ENCODE data around the gene EHMT1.

The EHMT1 gene

GRCh38 chr9:137669261-137669672, 50.5 kb downstream of the EHMT1 start:
- Histone ChIP-seq H3K79me2 (ENCODE audit: insufficient read depth, low read depth) (peaks cover 30% of the 10 kb centered on the region; the same call in 1 of the 2 replicates), H3K4me1 (ENCODE audit: low read depth, poor library complexity, severe bottlenecking) (peaks cover 12% of the 10 kb centered on the region)

GRCh38 chr9:137670391-137671195, 51.8 kb downstream of the EHMT1 start:
- Histone ChIP-seq H3K27ac (no peak overlapping the region), H2AFZ (ENCODE audit: low read depth) (no peak overlapping the region), H3K4me1 (ENCODE audit: low read depth, poor library complexity, severe bottlenecking) (peaks cover 12% of the 10 kb centered on the region)

More at GRCh38 chr9:137669261-137669672, 50.5 kb downstream of the EHMT1 start:
- TF ChIP-seq CTCF (conservative IDR thresholded peaks at IDR 0.05; ENCODE audit: low read depth, low read length): no peak
- Histone ChIP-seq H3K4me3 (IDR thresholded peaks at IDR 0.05; ENCODE audit: insufficient read depth, low read depth, low read length) (no peak overlapping the region), H3K9ac (no peak overlapping the region), H3K4me2 (no peak overlapping the region), H2AFZ (ENCODE audit: low read depth) (no peak overlapping the region), H3K27me3 (ENCODE audit: insufficient read depth, low read depth) (no peaks in the 10 kb centered on the region), H3K27ac (no peak overlapping the region), H4K20me1 (ENCODE audit: insufficient read depth) (no peaks in the 10 kb centered on the region), H3K36me3 (ENCODE audit: insufficient read depth) (no peaks in the 10 kb centered on the region)

GRCh38 chr9:137671196-137671538, 52.4 kb downstream of the EHMT1 start:
- Histone ChIP-seq H3K4me2 (no peak overlapping the region), H3K79me2 (ENCODE audit: insufficient read depth, low read depth) (peaks cover 36% of the 10 kb centered on the region; the same call in 1 of the 2 replicates), H4K20me1 (ENCODE audit: insufficient read depth) (no peaks in the 10 kb centered on the region), H3K36me3 (ENCODE audit: insufficient read depth) (no peaks in the 10 kb centered on the region), H3K4me3 (IDR thresholded peaks at IDR 0.05; ENCODE audit: insufficient read depth, low read depth, low read length) (no peak overlapping the region), H3K27me3 (ENCODE audit: insufficient read depth, low read depth) (no peaks in the 10 kb centered on the region), H3K4me1 (ENCODE audit: low read depth, poor library complexity, severe bottlenecking) (peaks cover 12% of the 10 kb centered on the region), H3K27ac (no peak overlapping the region), H3K9ac (no peak overlapping the region), H2AFZ (ENCODE audit: low read depth) (no peak overlapping the region)
- no peak for TF ChIP-seq CTCF (conservative IDR thresholded peaks at IDR 0.05; ENCODE audit: low read depth, low read length)

More at GRCh38 chr9:137670391-137671195, 51.8 kb downstream of the EHMT1 start:
- Histone ChIP-seq H3K27me3 (ENCODE audit: insufficient read depth, low read depth) (no peaks in the 10 kb centered on the region), H3K4me3 (IDR thresholded peaks at IDR 0.05; ENCODE audit: insufficient read depth, low read depth, low read length) (no peak overlapping the region), H4K20me1 (ENCODE audit: insufficient read depth) (no peaks in the 10 kb centered on the region), H3K79me2 (ENCODE audit: insufficient read depth, low read depth) (peaks cover 35% of the 10 kb centered on the region; the same call in 1 of the 2 replicates), H3K9ac (no peak overlapping the region), H3K4me2 (no peak overlapping the region), H3K36me3 (ENCODE audit: insufficient read depth) (no peaks in the 10 kb centered on the region)
- no peak for TF ChIP-seq CTCF (conservative IDR thresholded peaks at IDR 0.05; ENCODE audit: low read depth, low read length)

GRCh38 chr9:137671721-137672120, 52.9 kb downstream of the EHMT1 start:
- no peak for TF ChIP-seq CTCF (conservative IDR thresholded peaks at IDR 0.05; ENCODE audit: low read depth, low read length)
- peaks cover 9% of the 10 kb centered on the region for H3K4me1 ChIP-seq (ENCODE audit: low read depth, poor library complexity, severe bottlenecking)
- no peak overlapping the region for H3K27ac ChIP-seq
- H3K4me2 ChIP-seq: no peak overlapping the region
- no peak overlapping the region for H3K9ac ChIP-seq
- peaks cover 39% of the 10 kb centered on the region for H3K79me2 ChIP-seq (ENCODE audit: insufficient read depth, low read depth)
- no peaks in the 10 kb centered on the region for H3K36me3 ChIP-seq (ENCODE audit: insufficient read depth)
- H4K20me1 ChIP-seq (ENCODE audit: insufficient read depth): no peaks in the 10 kb centered on the region
- no peaks in the 10 kb centered on the region for H3K27me3 ChIP-seq (ENCODE audit: insufficient read depth, low read depth)
- H3K4me3 ChIP-seq (IDR thresholded peaks at IDR 0.05; ENCODE audit: insufficient read depth, low read depth, low read length): no peak overlapping the region
- no peak overlapping the region for H2AFZ ChIP-seq (ENCODE audit: low read depth)

Measured in KMS-11 (cell line).